ENCODE data around the gene PARD3B. TPM values are rescaled to one million over a fixed set of nuclear protein-coding genes. Genes with fewer than 3 reads are reported as not detected.
"Not testable (repeated sequence)": the region's sequence is repeated elsewhere in the genome, so short reads cannot be mapped to it uniquely, and the experiment has no call there.

The PARD3B gene
- total RNA-seq, 1 donor from 2014 or later, result 1.6 TPM

- Histone ChIP-seq H3K27me3 (ENCODE audit: control insufficient read depth, insufficient read depth, low read length) (no peaks in the 10 kb centered on the region), H3K36me3 (ENCODE audit: control insufficient read depth, insufficient read depth, low read length) (no peaks in the 10 kb centered on the region), H3K4me3 (ENCODE audit: low read depth, low read length) (no peak overlapping the region)
- TF ChIP-seq CTCF (IDR thresholded peaks at IDR 0.05; ENCODE audit: insufficient read depth, low read length, severe bottlenecking), result no peak
- DNase-seq (ENCODE audit: low read depth), result no peak
- FAIRE-seq, result no peak
Observed at GRCh38 chr2:205483095-205483494, 937.8 kb downstream of the PARD3B start.

- TF ChIP-seq CTCF (IDR thresholded peaks at IDR 0.05; ENCODE audit: insufficient read depth, low read length, severe bottlenecking), result no peak
- H3K4me3 ChIP-seq (ENCODE audit: low read depth, low read length), result no peak overlapping the region
- no peak for FAIRE-seq
- DNase-seq (ENCODE audit: low read depth), result no peak
- no peaks in the 10 kb centered on the region for H3K36me3 ChIP-seq (ENCODE audit: control insufficient read depth, insufficient read depth, low read length)
- H3K27me3 ChIP-seq (ENCODE audit: control insufficient read depth, insufficient read depth, low read length), result no peaks in the 10 kb centered on the region
Observed at GRCh38 chr2:205484215-205484614, 938.9 kb downstream of the PARD3B start.

GRCh38 chr2:205484764-205485163 is 939.5 kb downstream of the PARD3B start:
- no peak for TF ChIP-seq CTCF (IDR thresholded peaks at IDR 0.05; ENCODE audit: insufficient read depth, low read length, severe bottlenecking)
- DNase-seq (ENCODE audit: low read depth), result no peak
- no peak for FAIRE-seq
- H3K27me3 ChIP-seq (ENCODE audit: control insufficient read depth, insufficient read depth, low read length), result no peaks in the 10 kb centered on the region
- no peaks in the 10 kb centered on the region for H3K36me3 ChIP-seq (ENCODE audit: control insufficient read depth, insufficient read depth, low read length)
- H3K4me3 ChIP-seq (ENCODE audit: low read depth, low read length), result no peak overlapping the region

- not testable (repeated sequence) for DNase-seq (ENCODE audit: low read depth); FAIRE-seq; H3K27me3 ChIP-seq (ENCODE audit: control insufficient read depth, insufficient read depth, low read length); H3K36me3 ChIP-seq (ENCODE audit: control insufficient read depth, insufficient read depth, low read length); H3K4me3 ChIP-seq (ENCODE audit: low read depth, low read length)
Observed at GRCh38 chr2:205493528-205493927, 948.3 kb downstream of the PARD3B start.

GRCh38 chr2:205494537-205495235 is 949.4 kb downstream of the PARD3B start:
- Histone ChIP-seq H3K27me3 (ENCODE audit: control insufficient read depth, insufficient read depth, low read length) (no peaks in the 10 kb centered on the region), H3K36me3 (ENCODE audit: control insufficient read depth, insufficient read depth, low read length) (no peaks in the 10 kb centered on the region), H3K4me3 (ENCODE audit: low read depth, low read length) (no peak overlapping the region)
- TF ChIP-seq CTCF (IDR thresholded peaks at IDR 0.05; ENCODE audit: insufficient read depth, low read length, severe bottlenecking), result no peak
- FAIRE-seq (no peak), DNase-seq (ENCODE audit: low read depth) (no peak)

GRCh38 chr2:205495819-205496218 is 950.5 kb downstream of the PARD3B start:
- DNase-seq (ENCODE audit: low read depth) (no peak), FAIRE-seq (no peak)
- TF ChIP-seq CTCF (IDR thresholded peaks at IDR 0.05; ENCODE audit: insufficient read depth, low read length, severe bottlenecking), result no peak
- H3K4me3 ChIP-seq (ENCODE audit: low read depth, low read length), result no peak overlapping the region
- no peaks in the 10 kb centered on the region for H3K36me3 ChIP-seq (ENCODE audit: control insufficient read depth, insufficient read depth, low read length)
- no peaks in the 10 kb centered on the region for H3K27me3 ChIP-seq (ENCODE audit: control insufficient read depth, insufficient read depth, low read length)

Data from bronchial epithelial cell (primary cell).